Transverse colon (tissue), 4 donors: ENCODE data around the gene GSTT2B. TPM values are rescaled to one million over a fixed set of nuclear protein-coding genes. Genes with fewer than 3 reads are reported as not detected.

Experiments
- DNase-seq: peaks from one replicate; pipeline ENCODE4 v3.0.0-alpha.2; 2019
- H3K27ac ChIP-seq, 4 donors: fragments of 200-600 bp; sonication (generic); 2 replicates each; pipeline ENCODE4 v1.5.1; 2016 to 2018; ENCODE audit warnings: inconsistent platforms in 4 of 4
- H3K27me3 ChIP-seq: fragments of 200-600 bp; sonication (generic); 2 replicates; pipeline ENCODE4 v1.5.1; 2017; ENCODE audit warnings: inconsistent platforms
- H3K36me3 ChIP-seq, 4 donors: fragments of 200-600 bp; sonication (generic); 2 replicates each; pipeline ENCODE4 v1.5.1; 2017 to 2019; ENCODE audit warnings: inconsistent platforms in 4 of 4
- H3K4me1 ChIP-seq, 4 donors: fragments of 200-600 bp; sonication (generic); 2 replicates each; pipeline ENCODE4 v1.5.1; 2017 to 2020; ENCODE audit warnings: inconsistent platforms in 4 of 4
- H3K4me3 ChIP-seq, 4 donors: fragments of 200-600 bp; sonication (generic); 1 replicate in 1 of 4; 2 replicates in 3 of 4; pipeline versions ENCODE4 v1.5.1 to v1.6.1; 2017 to 2019; ENCODE audit warnings: inconsistent platforms in 4 of 4
- H3K9me3 ChIP-seq, 2 donors: fragments of 200-600 bp; sonication (generic); 2 replicates each; pipeline ENCODE4 v1.5.1; 2017 to 2019; ENCODE audit warnings: inconsistent platforms in 2 of 2
- CTCF ChIP-seq, 5 experiments: fragments of 200-600 bp in 3 of 5; fragments of 450-650 bp in 2 of 5; sonication (generic) in 3 of 5; IDR thresholded peaks; 1 replicate in 2 of 5; 2 replicates in 3 of 5; pipeline ENCODE4 v1.5.1; 2016 to 2017; ENCODE audit warnings: antibody characterized with exemption in 5 of 5, inconsistent platforms in 3 of 5, mild to moderate bottlenecking in 2 of 5, moderate library complexity in 1 of 5
- EP300 ChIP-seq: sonication (generic); formaldehyde crosslinking; IDR thresholded peaks from one replicate; pipeline ENCODE4 v1.6.1; 2017; ENCODE audit warnings: antibody characterized with exemption, low read depth
- POLR2A ChIP-seq: fragments of 450-650 bp; IDR thresholded peaks from one replicate; pipeline ENCODE4 v1.6.1; 2016; ENCODE audit warnings: antibody characterized with exemption, mild to moderate bottlenecking, moderate library complexity
- POLR2AphosphoS5 ChIP-seq, 3 donors: sonication (generic); formaldehyde crosslinking; IDR thresholded peaks; one replicate each; pipeline ENCODE4 v1.6.1; 2016; ENCODE audit warnings: antibody characterized with exemption in 3 of 3
- WGBS, 2 donors: methylation state at CpG; one replicate each; pipeline ENCODE4 v1.1.5; 2018; ENCODE audit warnings: low coverage in 1 of 2; 5-methylcytosine and 5-hydroxymethylcytosine counted together
- in situ Hi-C, 4 donors: fragments of 200-750 bp; cut with MboI; loops; one replicate each; pipeline versions ENCODE4 v1.15.0 to v1.15.1; 2017; ENCODE audit warnings: low sequenced_read_pairs in 3 of 4, low pct_ligation_motif_present in 1 of 4, low pct_unique_long_range_greater_than_20kb in 1 of 4
- intact Hi-C: fragments of 100-400 bp; cut with DNase I; formaldehyde crosslinking; loops from one replicate; pipeline ENCODE4 v1.15.1; 2023; ENCODE audit warnings: low total_unique reads
- total RNA-seq, 4 donors: library from RNA; depleted of rRNA; stranded (reverse); fragments of >200 nt; gene quantifications; one replicate each; pipeline ENCODE4 v1.1.0, GENCODE V29; 2016

GSTT2B gene
- total RNA-seq, 4 donors from 2014 or later, result 2.4 TPM; not detected in 3

- in situ Hi-C loops (no loop called here), intact Hi-C loops (no loop called here)
- DNase-seq, result no peak
- WGBS, 2 donors, result 70% methylated on average over 1 of the region's 1 CpG; no CpG with 5 or more reads in 1 of the 2 donors
- no peaks in the 10 kb centered on the region for H3K27me3 ChIP-seq
- no peak overlapping the region for H3K4me3 ChIP-seq
- H3K36me3 ChIP-seq, result no peaks in the 10 kb centered on the region
- H3K9me3 ChIP-seq, result no peaks in the 10 kb centered on the region
- TF ChIP-seq EP300 (no peak), POLR2A (no peak)
- peaks cover 8 to 13% (median 11%) of the 10 kb centered on the region in 4 donors for H3K4me1 ChIP-seq
- H3K27ac ChIP-seq, result no peak overlapping the region
These were observed 47.0 kb upstream of the GSTT2B start for GRCh38 chr22:24008022-24008283.

- H3K27ac ChIP-seq, result no peak overlapping the region
- intact Hi-C loops (no loop called here), in situ Hi-C loops (no loop called here)
- WGBS, 2 donors, result 60 to 78% methylated on average over 2 to 8 of the region's 8 CpGs
- H3K4me1 ChIP-seq, result peaks cover 2 to 9% (median 7%) of the 10 kb centered on the region in 4 donors
- no peak for TF ChIP-seq POLR2AphosphoS5 (IDR thresholded peaks at IDR 0.05)
- no peak for TF ChIP-seq EP300
- no peak for TF ChIP-seq CTCF (IDR thresholded peaks at IDR 0.05)
- TF ChIP-seq POLR2A, result no peak
- H3K27me3 ChIP-seq, result no peaks in the 10 kb centered on the region
- no peaks in the 10 kb centered on the region for H3K36me3 ChIP-seq
- DNase-seq, result no peak
- no peak overlapping the region for H3K4me3 ChIP-seq
- H3K9me3 ChIP-seq, result no peaks in the 10 kb centered on the region
These were observed 46.4 kb upstream of the GSTT2B start for GRCh38 chr22:24007253-24008021.

GRCh38 chr22:24006914-24007214 lies 45.9 kb upstream of the GSTT2B start:
- Histone ChIP-seq H3K27me3 (no peaks in the 10 kb centered on the region), H3K9me3 (no peaks in the 10 kb centered on the region), H3K4me3 (no peak overlapping the region), H3K27ac (no peak overlapping the region), H3K4me1 (peaks cover 0 to 3% (median 2%) of the 10 kb centered on the region in 4 donors), H3K36me3 (no peaks in the 10 kb centered on the region)
- TF ChIP-seq POLR2A, result no peak
- no peak for TF ChIP-seq POLR2AphosphoS5 (IDR thresholded peaks at IDR 0.05)
- no peak for TF ChIP-seq CTCF (IDR thresholded peaks at IDR 0.05)
- no peak for TF ChIP-seq EP300
- WGBS, 2 donors, result 87 to 96% methylated on average over 6 of the region's 6 CpGs
- in situ Hi-C loops (no loop called here), intact Hi-C loops (no loop called here)
- DNase-seq, result no peak

- intact Hi-C loops (no loop called here), in situ Hi-C loops (no loop called here)
- WGBS, 2 donors, result 67 to 100% methylated on average over 1 to 10 of the region's 10 CpGs
These were observed 45.4 kb upstream of the GSTT2B start for GRCh38 chr22:24006207-24006913.

More at GRCh38 chr22:24006207-24006913, 45.4 kb upstream of the GSTT2B start:
- TF ChIP-seq EP300 (no peak), POLR2A (no peak), CTCF (IDR thresholded peaks at IDR 0.05) (no peak), POLR2AphosphoS5 (IDR thresholded peaks at IDR 0.05) (no peak)
- DNase-seq, result no peak
- H3K36me3 ChIP-seq, result no peaks in the 10 kb centered on the region
- no peak overlapping the region for H3K27ac ChIP-seq
- H3K4me1 ChIP-seq, result no peaks in the 10 kb centered on the region
- H3K9me3 ChIP-seq, result no peaks in the 10 kb centered on the region
- H3K4me3 ChIP-seq, result no peak overlapping the region
- H3K27me3 ChIP-seq, result no peaks in the 10 kb centered on the region
